Measurements from ENCODE around the gene TMOD2.

- TF ChIP-seq, protein P1, sequence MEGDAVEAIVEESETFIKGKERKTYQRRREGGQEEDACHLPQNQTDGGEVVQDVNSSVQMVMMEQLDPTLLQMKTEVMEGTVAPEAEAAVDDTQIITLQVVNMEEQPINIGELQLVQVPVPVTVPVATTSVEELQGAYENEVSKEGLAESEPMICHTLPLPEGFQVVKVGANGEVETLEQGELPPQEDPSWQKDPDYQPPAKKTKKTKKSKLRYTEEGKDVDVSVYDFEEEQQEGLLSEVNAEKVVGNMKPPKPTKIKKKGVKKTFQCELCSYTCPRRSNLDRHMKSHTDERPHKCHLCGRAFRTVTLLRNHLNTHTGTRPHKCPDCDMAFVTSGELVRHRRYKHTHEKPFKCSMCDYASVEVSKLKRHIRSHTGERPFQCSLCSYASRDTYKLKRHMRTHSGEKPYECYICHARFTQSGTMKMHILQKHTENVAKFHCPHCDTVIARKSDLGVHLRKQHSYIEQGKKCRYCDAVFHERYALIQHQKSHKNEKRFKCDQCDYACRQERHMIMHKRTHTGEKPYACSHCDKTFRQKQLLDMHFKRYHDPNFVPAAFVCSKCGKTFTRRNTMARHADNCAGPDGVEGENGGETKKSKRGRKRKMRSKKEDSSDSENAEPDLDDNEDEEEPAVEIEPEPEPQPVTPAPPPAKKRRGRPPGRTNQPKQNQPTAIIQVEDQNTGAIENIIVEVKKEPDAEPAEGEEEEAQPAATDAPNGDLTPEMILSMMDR (IDR thresholded peaks at IDR 0.05; ENCODE audit: low read depth, low read length), result no peak
- no peak for TF ChIP-seq POLR2A (IDR thresholded peaks at IDR 0.05; ENCODE audit: extremely low read depth, insufficient read length)
Measured at GRCh38 chr15:51718746-51719145, 32.7 kb upstream of the TMOD2 start.
